HepG2 (cell line): ENCODE results near the gene TUBB3. TPM values are rescaled to one million over a fixed set of nuclear protein-coding genes. Genes with fewer than 3 reads are reported as not detected.
A peak's percentile ranks its signal among the peaks of the same experiment; 100 is the strongest.

Experiments
- CCDC6 ChIP-seq: sonication (generic); formaldehyde crosslinking; IDR thresholded peaks from 2 replicates; pipeline ENCODE4 v1.8.1; 2022; ENCODE audit warnings: mild to moderate bottlenecking, missing genetic modification reagents, moderate library complexity
- CREB1 ChIP-seq, 2 experiments: fragments of 450-650 bp in 1 of 2; IDR thresholded peaks; 2 replicates each; pipeline ENCODE4 v1.6.1; 2016 to 2017; ENCODE audit warnings: control low read depth in 1 of 2, mild to moderate bottlenecking in 1 of 2, missing compliant biosample characterization in 1 of 2, missing genetic modification characterization in 1 of 2
- DNMT1 ChIP-seq: sonication (generic); formaldehyde crosslinking; IDR thresholded peaks from 2 replicates; pipeline ENCODE4 v1.5.1; 2020; ENCODE audit warnings: mild to moderate bottlenecking, missing genetic modification reagents
- MATR3 ChIP-seq: sonication (generic); formaldehyde crosslinking; IDR thresholded peaks from 2 replicates; pipeline ENCODE4 v1.4.0; 2020; ENCODE audit warnings: missing genetic modification reagents
- PCBP1 ChIP-seq: fragments of 200-400 bp; formaldehyde crosslinking; IDR thresholded peaks from 2 replicates; pipeline ENCODE4 v1.6.1; 2017; ENCODE audit warnings: mild to moderate bottlenecking, low read depth, low read length, borderline replicate concordance
- PHF21A ChIP-seq: sonication (generic); formaldehyde crosslinking; IDR thresholded peaks from 2 replicates; pipeline ENCODE4 v1.5.0; 2020; ENCODE audit warnings: mild to moderate bottlenecking, missing genetic modification reagents
- ZNF225 ChIP-seq: sonication (generic); formaldehyde crosslinking; IDR thresholded peaks from 2 replicates; pipeline ENCODE4 v1.4.0; 2020; ENCODE audit warnings: mild to moderate bottlenecking, missing genetic modification reagents
- ZNF331 ChIP-seq: sonication (generic); formaldehyde crosslinking; IDR thresholded peaks from 2 replicates; pipeline ENCODE4 v1.4.0; 2020; ENCODE audit warnings: missing genetic modification reagents
- ZNF354B ChIP-seq: sonication (generic); formaldehyde crosslinking; IDR thresholded peaks from 2 replicates; pipeline ENCODE4 v1.8.0; 2022; ENCODE audit warnings: mild to moderate bottlenecking, missing genetic modification reagents
- ZNF446 ChIP-seq: sonication (generic); formaldehyde crosslinking; IDR thresholded peaks from 2 replicates; pipeline ENCODE4 v1.5.0; 2020; ENCODE audit warnings: mild to moderate bottlenecking, missing genetic modification reagents
- polyA plus RNA-seq, 8 experiments: library from polyadenylated mRNA; depleted of rRNA in 3 of 8; stranded (reverse) in 7 of 8; unstranded in 1 of 8; fragments of >200 nt; fragmentation: Illumina TruSeq in 4 of 8; extraction: Trizol in 4 of 8; gene quantifications; 2 replicates each; pipeline versions ENCODE4 v1.2.1 to v1.2.3, GENCODE V29; 2011 to 2016; ENCODE audit warnings: low read depth in 4 of 8, missing spikeins in 1 of 8, mixed read lengths in 1 of 8; ENCODE audit not compliant: insufficient read depth in 1 of 8
- total RNA-seq, 5 experiments: library from RNA; depleted of rRNA; stranded (reverse); fragments of >200 nt; fragmentation: Illumina TruSeq; extraction: Trizol; gene quantifications; 2 replicates each; pipeline ENCODE4 v1.2.3, GENCODE V29; 2016; ENCODE audit warnings: low read depth in 1 of 5
- TF ChIP-seq, protein P1 (sequence below): sonication (generic); formaldehyde crosslinking; IDR thresholded peaks from 2 replicates; pipeline ENCODE4 v1.5.0; 2020; ENCODE audit warnings: missing genetic modification reagents, mild to moderate bottlenecking, borderline replicate concordance
- TF ChIP-seq, protein P2 (sequence below): sonication (generic); formaldehyde crosslinking; IDR thresholded peaks from 2 replicates; pipeline ENCODE4 v1.4.0; 2020; ENCODE audit warnings: missing genetic modification reagents, mild to moderate bottlenecking, borderline replicate concordance
- TF ChIP-seq, protein P3 (sequence below): sonication (generic); formaldehyde crosslinking; IDR thresholded peaks from 2 replicates; pipeline ENCODE4 v1.4.0; 2020; ENCODE audit warnings: mild to moderate bottlenecking, missing genetic modification reagents
- TF ChIP-seq, protein P4 (sequence below), 2 experiments: fragments of 450-650 bp in 1 of 2; sonication (generic) in 1 of 2; formaldehyde crosslinking; IDR thresholded peaks; 2 replicates each; pipeline versions ENCODE4 v1.5.0 to v1.8.0; 2020 to 2022; ENCODE audit warnings: mild to moderate bottlenecking in 1 of 2, missing genetic modification reagents in 1 of 2

Gene TUBB3
- total and polyA plus RNA-seq, 2 of the 13 experiments (the other 11 are each of a cell fraction or from before 2014, with no cell fraction given) = 110 to 185 TPM

DNA sequence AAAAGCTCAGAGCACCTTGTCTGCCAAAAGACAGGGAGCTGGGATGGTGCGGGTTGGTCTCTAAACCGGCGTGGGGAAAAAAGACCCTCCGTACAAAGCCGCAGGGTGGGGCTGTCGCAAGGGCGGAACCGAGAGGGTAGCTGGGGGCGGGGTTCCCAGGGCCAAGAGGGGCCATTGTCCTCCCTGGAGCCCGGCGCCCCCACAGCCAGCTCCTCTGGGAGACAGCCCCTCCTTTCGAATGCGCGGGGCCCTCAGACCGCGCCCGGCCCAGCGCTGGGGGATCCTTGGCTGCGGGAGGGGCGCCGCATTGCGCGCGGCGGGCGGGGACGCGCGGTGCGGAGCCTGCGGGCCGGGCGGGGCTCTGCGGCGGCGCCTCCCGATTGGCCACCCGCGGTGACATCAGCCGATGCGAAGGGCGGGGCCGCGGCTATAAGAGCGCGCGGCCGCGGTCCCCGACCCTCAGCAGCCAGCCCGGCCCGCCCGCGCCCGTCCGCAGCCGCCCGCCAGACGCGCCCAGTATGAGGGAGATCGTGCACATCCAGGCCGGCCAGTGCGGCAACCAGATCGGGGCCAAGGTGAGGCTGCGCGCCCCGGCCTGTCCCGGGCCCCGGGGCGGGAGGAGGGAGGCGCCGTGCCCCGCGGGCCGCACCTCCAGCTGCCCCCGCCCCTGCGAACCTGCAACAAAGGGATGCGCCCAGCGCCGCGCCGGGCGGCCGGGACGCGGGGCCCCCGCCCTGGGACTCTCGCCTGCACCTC is at the start of gene TUBB3 (continued):
- TF ChIP-seq CREB1 (IDR thresholded peaks at IDR 0.05) = peak; percentile 71; the same call in 1 of the 2 replicates
- no peak for TF ChIP-seq CREB1 (CRISPR knock-in tag; IDR thresholded peaks at IDR 0.05)
- TF ChIP-seq CCDC6 (CRISPR knock-in tag) = peak; percentile 83
- TF ChIP-seq MATR3 (CRISPR knock-in tag) = no peak
- TF ChIP-seq ZNF446 (CRISPR knock-in tag) = peak; percentile 48; the same call in 1 of the 2 replicates
- no peak for TF ChIP-seq DNMT1 (CRISPR knock-in tag)
- TF ChIP-seq, protein P1, sequence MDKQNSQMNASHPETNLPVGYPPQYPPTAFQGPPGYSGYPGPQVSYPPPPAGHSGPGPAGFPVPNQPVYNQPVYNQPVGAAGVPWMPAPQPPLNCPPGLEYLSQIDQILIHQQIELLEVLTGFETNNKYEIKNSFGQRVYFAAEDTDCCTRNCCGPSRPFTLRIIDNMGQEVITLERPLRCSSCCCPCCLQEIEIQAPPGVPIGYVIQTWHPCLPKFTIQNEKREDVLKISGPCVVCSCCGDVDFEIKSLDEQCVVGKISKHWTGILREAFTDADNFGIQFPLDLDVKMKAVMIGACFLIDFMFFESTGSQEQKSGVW (CRISPR knock-in tag) = no peak
- peak; percentile 55 for TF ChIP-seq PHF21A (CRISPR knock-in tag)
- TF ChIP-seq, protein P2, sequence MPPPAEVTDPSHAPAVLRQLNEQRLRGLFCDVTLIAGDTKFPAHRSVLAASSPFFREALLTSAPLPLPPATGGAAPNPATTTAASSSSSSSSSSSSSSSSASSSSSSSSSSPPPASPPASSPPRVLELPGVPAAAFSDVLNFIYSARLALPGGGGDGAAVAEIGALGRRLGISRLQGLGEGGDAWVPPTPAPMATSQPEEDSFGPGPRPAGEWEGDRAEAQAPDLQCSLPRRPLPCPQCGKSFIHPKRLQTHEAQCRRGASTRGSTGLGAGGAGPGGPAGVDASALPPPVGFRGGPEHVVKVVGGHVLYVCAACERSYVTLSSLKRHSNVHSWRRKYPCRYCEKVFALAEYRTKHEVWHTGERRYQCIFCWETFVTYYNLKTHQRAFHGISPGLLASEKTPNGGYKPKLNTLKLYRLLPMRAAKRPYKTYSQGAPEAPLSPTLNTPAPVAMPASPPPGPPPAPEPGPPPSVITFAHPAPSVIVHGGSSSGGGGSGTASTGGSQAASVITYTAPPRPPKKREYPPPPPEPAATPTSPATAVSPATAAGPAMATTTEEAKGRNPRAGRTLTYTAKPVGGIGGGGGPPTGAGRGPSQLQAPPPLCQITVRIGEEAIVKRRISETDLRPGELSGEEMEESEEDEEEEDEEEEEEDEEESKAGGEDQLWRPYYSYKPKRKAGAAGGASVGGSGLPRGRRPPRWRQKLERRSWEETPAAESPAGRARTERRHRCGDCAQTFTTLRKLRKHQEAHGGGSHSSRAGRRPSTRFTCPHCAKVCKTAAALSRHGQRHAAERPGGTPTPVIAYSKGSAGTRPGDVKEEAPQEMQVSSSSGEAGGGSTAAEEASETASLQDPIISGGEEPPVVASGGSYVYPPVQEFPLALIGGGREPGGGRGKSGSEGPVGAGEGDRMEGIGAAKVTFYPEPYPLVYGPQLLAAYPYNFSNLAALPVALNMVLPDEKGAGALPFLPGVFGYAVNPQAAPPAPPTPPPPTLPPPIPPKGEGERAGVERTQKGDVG (CRISPR knock-in tag) = 0 out of 2 replicates have a peak, but pooled peaks have one; percentile 20
- TF ChIP-seq ZNF225 (CRISPR knock-in tag) = no peak
- TF ChIP-seq PCBP1 = no peak
- TF ChIP-seq, protein P3, sequence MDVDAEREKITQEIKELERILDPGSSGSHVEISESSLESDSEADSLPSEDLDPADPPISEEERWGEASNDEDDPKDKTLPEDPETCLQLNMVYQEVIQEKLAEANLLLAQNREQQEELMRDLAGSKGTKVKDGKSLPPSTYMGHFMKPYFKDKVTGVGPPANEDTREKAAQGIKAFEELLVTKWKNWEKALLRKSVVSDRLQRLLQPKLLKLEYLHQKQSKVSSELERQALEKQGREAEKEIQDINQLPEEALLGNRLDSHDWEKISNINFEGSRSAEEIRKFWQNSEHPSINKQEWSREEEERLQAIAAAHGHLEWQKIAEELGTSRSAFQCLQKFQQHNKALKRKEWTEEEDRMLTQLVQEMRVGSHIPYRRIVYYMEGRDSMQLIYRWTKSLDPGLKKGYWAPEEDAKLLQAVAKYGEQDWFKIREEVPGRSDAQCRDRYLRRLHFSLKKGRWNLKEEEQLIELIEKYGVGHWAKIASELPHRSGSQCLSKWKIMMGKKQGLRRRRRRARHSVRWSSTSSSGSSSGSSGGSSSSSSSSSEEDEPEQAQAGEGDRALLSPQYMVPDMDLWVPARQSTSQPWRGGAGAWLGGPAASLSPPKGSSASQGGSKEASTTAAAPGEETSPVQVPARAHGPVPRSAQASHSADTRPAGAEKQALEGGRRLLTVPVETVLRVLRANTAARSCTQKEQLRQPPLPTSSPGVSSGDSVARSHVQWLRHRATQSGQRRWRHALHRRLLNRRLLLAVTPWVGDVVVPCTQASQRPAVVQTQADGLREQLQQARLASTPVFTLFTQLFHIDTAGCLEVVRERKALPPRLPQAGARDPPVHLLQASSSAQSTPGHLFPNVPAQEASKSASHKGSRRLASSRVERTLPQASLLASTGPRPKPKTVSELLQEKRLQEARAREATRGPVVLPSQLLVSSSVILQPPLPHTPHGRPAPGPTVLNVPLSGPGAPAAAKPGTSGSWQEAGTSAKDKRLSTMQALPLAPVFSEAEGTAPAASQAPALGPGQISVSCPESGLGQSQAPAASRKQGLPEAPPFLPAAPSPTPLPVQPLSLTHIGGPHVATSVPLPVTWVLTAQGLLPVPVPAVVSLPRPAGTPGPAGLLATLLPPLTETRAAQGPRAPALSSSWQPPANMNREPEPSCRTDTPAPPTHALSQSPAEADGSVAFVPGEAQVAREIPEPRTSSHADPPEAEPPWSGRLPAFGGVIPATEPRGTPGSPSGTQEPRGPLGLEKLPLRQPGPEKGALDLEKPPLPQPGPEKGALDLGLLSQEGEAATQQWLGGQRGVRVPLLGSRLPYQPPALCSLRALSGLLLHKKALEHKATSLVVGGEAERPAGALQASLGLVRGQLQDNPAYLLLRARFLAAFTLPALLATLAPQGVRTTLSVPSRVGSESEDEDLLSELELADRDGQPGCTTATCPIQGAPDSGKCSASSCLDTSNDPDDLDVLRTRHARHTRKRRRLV (CRISPR knock-in tag) = no peak
- TF ChIP-seq, protein P4, sequence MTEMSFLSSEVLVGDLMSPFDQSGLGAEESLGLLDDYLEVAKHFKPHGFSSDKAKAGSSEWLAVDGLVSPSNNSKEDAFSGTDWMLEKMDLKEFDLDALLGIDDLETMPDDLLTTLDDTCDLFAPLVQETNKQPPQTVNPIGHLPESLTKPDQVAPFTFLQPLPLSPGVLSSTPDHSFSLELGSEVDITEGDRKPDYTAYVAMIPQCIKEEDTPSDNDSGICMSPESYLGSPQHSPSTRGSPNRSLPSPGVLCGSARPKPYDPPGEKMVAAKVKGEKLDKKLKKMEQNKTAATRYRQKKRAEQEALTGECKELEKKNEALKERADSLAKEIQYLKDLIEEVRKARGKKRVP (CRISPR knock-in tag; IDR thresholded peaks at IDR 0.05) = no peak; a peak in 1 of 4 replicates
- TF ChIP-seq ZNF354B (CRISPR knock-in tag) = no peak
- TF ChIP-seq ZNF331 (CRISPR knock-in tag) = peak; percentile 76; the same call in 1 of the 2 replicates
